ENCODE measurements around the gene RNPEPL1.

- TF ChIP-seq ZNF114 (tag by site-specific recombination; IDR thresholded peaks at IDR 0.05) (no peak), REST (tag by site-specific recombination; IDR thresholded peaks at IDR 0.05) (no peak), ZBTB20 (tag by site-specific recombination; IDR thresholded peaks at IDR 0.05) (no peak), YY1 (tag by site-specific recombination; IDR thresholded peaks at IDR 0.05) (no peak), PRDM10 (tag by site-specific recombination; IDR thresholded peaks at IDR 0.05) (no peak), ZNF248 (tag by site-specific recombination; IDR thresholded peaks at IDR 0.05) (no peak), CTCF (tag by site-specific recombination; IDR thresholded peaks at IDR 0.05) (no peak), PRDM6 (tag by site-specific recombination; IDR thresholded peaks at IDR 0.05) (no peak), ZBTB7A (tag by site-specific recombination; IDR thresholded peaks at IDR 0.05; ENCODE audit: low read depth) (no peak), ZNF449 (tag by site-specific recombination; IDR thresholded peaks at IDR 0.05) (no peak), KLF9 (tag by site-specific recombination; IDR thresholded peaks at IDR 0.05; ENCODE audit: low read depth) (no peak), ZBTB1 (tag by site-specific recombination; IDR thresholded peaks at IDR 0.05) (no peak)
These were observed 10.5 kb upstream of the RNPEPL1 start, which contains the start of gene ANKMY1 for GRCh38 chr2:240557808-240558207.
